HCT116 (cell line): Measurements from ENCODE around the gene CDH4.

ENCODE experiments used
- CTCF ChIP-seq, 3 experiments: fragments of 200-600 bp in 1 of 3; sonication (generic) in 1 of 3; IDR thresholded peaks in 2 of 3; conservative IDR thresholded peaks in 1 of 3; 2 replicates each; pipeline ENCODE4 v1.5.1; 2012 to 2017; ENCODE audit warnings: low read depth in 2 of 3, low read length in 2 of 3, antibody characterized with exemption in 1 of 3, borderline replicate concordance in 1 of 3, control low read depth in 1 of 3, mild to moderate bottlenecking in 1 of 3, mixed read lengths in 1 of 3, mixed run types in 1 of 3, moderate library complexity in 1 of 3; ENCODE audit not compliant: insufficient read depth in 1 of 3
- MAX ChIP-seq: IDR thresholded peaks from 2 replicates; pipeline ENCODE4 v1.6.1; 2012

DNA sequence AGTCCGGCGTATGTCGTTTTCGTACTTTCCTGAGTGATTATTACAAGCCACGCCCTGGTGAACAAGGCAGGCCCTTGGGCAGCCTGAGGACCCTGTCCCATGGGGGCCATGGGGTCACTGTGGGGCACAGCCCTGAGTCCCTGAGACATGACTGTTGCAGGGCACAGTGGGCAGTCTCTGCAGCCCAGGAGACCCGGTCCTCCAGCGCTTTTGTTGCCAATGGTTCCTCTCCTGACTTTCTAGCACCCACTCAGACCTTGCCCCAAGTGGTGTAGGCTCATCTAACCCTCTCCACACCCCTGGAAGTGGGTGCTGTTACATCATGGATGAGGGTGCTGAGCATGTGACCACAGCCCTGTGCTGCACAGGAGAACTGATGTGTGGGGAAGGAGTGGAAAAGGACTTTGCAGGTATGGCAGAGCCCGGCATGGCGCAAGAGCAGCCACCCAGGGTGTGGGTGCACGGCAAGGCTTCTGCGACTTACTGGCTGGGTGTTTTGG lies 494.1 kb downstream of the CDH4 start:
- TF ChIP-seq CTCF (IDR thresholded peaks at IDR 0.05 in 2 of 3, conservative IDR thresholded peaks at IDR 0.05 in 1 of 3; ENCODE audit: borderline replicate concordance in 1 of 3, insufficient read depth in 1 of 3, low read depth in 2 of 3, low read length in 2 of 3) (no peak), MAX (no peak)
